ACC112 (cell line): Measurements from ENCODE around the gene CNKSR2.

ENCODE experiments used
- H2AFZ ChIP-seq: fragments of 200-600 bp; sonication (generic); one replicate; pipeline ENCODE4 v1.6.0; 2017; ENCODE audit warnings: antibody characterized with exemption, low read length; ENCODE audit not compliant: unreplicated experiment
- H3K27ac ChIP-seq: fragments of 200-600 bp; sonication (generic); 2 replicates; pipeline ENCODE4 v1.5.1; 2014; ENCODE audit warnings: low read depth, mild to moderate bottlenecking, antibody characterized with exemption, low read length, moderate library complexity
- H3K27me3 ChIP-seq: fragments of 200-600 bp; sonication (generic); 2 replicates; pipeline ENCODE4 v1.6.1; 2014; ENCODE audit warnings: mild to moderate bottlenecking, antibody characterized with exemption, low read length, moderate library complexity, mixed read lengths; ENCODE audit not compliant: insufficient read depth
- H3K36me3 ChIP-seq: fragments of 200-600 bp; sonication (generic); 2 replicates; pipeline ENCODE4 v1.6.1; 2016; ENCODE audit warnings: mild to moderate bottlenecking, antibody characterized with exemption, low read length, moderate library complexity, mixed read lengths; ENCODE audit not compliant: insufficient read depth
- H3K4me1 ChIP-seq: fragments of 200-600 bp; sonication (generic); one replicate; pipeline ENCODE4 v1.6.1; 2016; ENCODE audit warnings: low read length, mixed read lengths; ENCODE audit not compliant: insufficient read depth, unreplicated experiment, control insufficient read depth
- H3K4me3 ChIP-seq: fragments of 200-600 bp; sonication (generic); 2 replicates; pipeline ENCODE4 v1.5.1; 2014; ENCODE audit warnings: mild to moderate bottlenecking, low read depth, low read length
- H3K79me2 ChIP-seq: fragments of 200-600 bp; sonication (generic); one replicate; pipeline ENCODE4 v1.6.0; 2016; ENCODE audit warnings: low read length; ENCODE audit not compliant: control insufficient read depth, unreplicated experiment, insufficient read depth

Gene CNKSR2

DNA sequence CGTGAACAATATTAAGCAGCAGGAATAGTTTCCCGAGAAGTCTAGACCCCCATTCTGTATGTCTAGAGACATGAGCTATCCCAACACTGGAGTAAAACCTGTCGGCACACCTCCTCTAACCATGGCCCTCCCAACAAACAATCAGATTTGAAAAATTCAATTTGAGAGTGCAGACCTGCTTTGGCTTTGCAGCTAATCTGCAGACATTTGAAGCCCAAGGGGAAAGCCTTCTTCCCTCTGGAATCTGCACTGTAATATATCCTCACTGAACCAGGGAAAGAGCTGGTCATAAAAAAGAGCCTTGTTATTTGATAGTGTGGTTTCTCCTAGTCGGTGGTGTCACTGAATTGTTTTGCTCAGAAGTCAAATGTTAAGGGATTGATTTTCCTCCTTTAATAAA is 328.5 kb downstream of the CNKSR2 start:
- Histone ChIP-seq H3K27me3 (no peaks in the 10 kb centered on the region), H3K4me3 (no peak overlapping the region), H3K79me2 (no peaks in the 10 kb centered on the region), H2AFZ (no peak overlapping the region), H3K4me1 (peaks cover 11% of the 10 kb centered on the region), H3K27ac (no peak overlapping the region), H3K36me3 (no peaks in the 10 kb centered on the region)
